ENCODE measurements around the gene NPHP3.
A peak's percentile ranks its signal among the peaks of the same experiment; 100 is the strongest.
"Not testable (repeated sequence)": the region's sequence is repeated elsewhere in the genome, so short reads cannot be mapped to it uniquely, and the experiment has no call there.

The NPHP3 gene

GRCh38 chr3:132641837-132642538, 80.2 kb downstream of the NPHP3 start:
- peak; percentile 37 for DNase-seq

- not testable (repeated sequence) for DNase-seq
Observed at GRCh38 chr3:132641427-132641826, 80.8 kb downstream of the NPHP3 start.

GRCh38 chr3:132638706-132639105, 83.5 kb downstream of the NPHP3 start:
- no peak for DNase-seq

- no peak for DNase-seq
Observed at GRCh38 chr3:132637590-132637989, 84.6 kb downstream of the NPHP3 start.

GRCh38 chr3:132635052-132635451, 87.2 kb downstream of the NPHP3 start:
- no peak for DNase-seq
